Tibial nerve (tissue), 3 donors: ENCODE results near the gene WNT3A.

Experiments
- CTCF ChIP-seq, 5 experiments: fragments of 200-600 bp in 3 of 5; fragments of 450-650 bp in 2 of 5; sonication (generic) in 3 of 5; IDR thresholded peaks; one replicate each; pipeline ENCODE4 v1.5.1; 2016 to 2019; ENCODE audit warnings: antibody characterized with exemption in 5 of 5, mild to moderate bottlenecking in 3 of 5, moderate library complexity in 2 of 5
- POLR2A ChIP-seq, 2 donors: fragments of 450-650 bp; IDR thresholded peaks; one replicate each; pipeline ENCODE4 v1.6.1; 2017; ENCODE audit warnings: antibody characterized with exemption in 2 of 2, mild to moderate bottlenecking in 2 of 2, moderate library complexity in 2 of 2

GRCh38 chr1:228064296-228064695 is 57.5 kb downstream of the WNT3A start:
- TF ChIP-seq CTCF (IDR thresholded peaks at IDR 0.05) (no peak), POLR2A (IDR thresholded peaks at IDR 0.05) (no peak)
